MM.1S (cell line): ENCODE data around the gene CPEB2.

Experiments used
- DNase-seq: peaks from one replicate; pipeline ENCODE4 v3.0.0-alpha.2; 2015
- H2AFZ ChIP-seq: fragments of 300-600 bp; sonication (generic); 2 replicates; pipeline ENCODE4 v1.6.0; 2016; ENCODE audit warnings: antibody characterized with exemption, low read length
- H3F3A ChIP-seq: fragments of 300-600 bp; sonication (generic); 2 replicates; pipeline ENCODE4 v1.6.1; 2016; ENCODE audit warnings: mild to moderate bottlenecking, antibody characterized with exemption, low read length, moderate library complexity, mixed read lengths; ENCODE audit not compliant: insufficient read depth
- H3K27ac ChIP-seq: fragments of 300-600 bp; sonication (generic); 2 replicates; pipeline ENCODE4 v1.5.1; 2016; ENCODE audit warnings: mild to moderate bottlenecking, low read length
- H3K27me3 ChIP-seq: fragments of 300-600 bp; sonication (generic); replicated peaks from 2 replicates; pipeline ENCODE4 v1.6.0; 2016; ENCODE audit warnings: low read length; ENCODE audit not compliant: insufficient read depth
- H3K36me3 ChIP-seq: fragments of 300-600 bp; sonication (generic); replicated peaks from 2 replicates; pipeline ENCODE4 v1.6.1; 2016; ENCODE audit warnings: mild to moderate bottlenecking, low read length, mixed read lengths; ENCODE audit not compliant: insufficient read depth
- H3K4me1 ChIP-seq: fragments of 300-600 bp; sonication (generic); 2 replicates; pipeline ENCODE4 v1.6.1; 2016; ENCODE audit warnings: low read length, mixed read lengths
- H3K4me2 ChIP-seq: fragments of 300-600 bp; sonication (generic); 2 replicates; pipeline ENCODE4 v1.6.0; 2016; ENCODE audit warnings: low read depth, low read length
- H3K4me3 ChIP-seq: fragments of 300-600 bp; sonication (generic); 2 replicates; pipeline ENCODE4 v1.5.1; 2016; ENCODE audit warnings: low read length, mixed read lengths
- H3K79me2 ChIP-seq: fragments of 300-600 bp; sonication (generic); 2 replicates; pipeline ENCODE4 v1.6.1; 2016; ENCODE audit warnings: mixed run types, low read length, mixed read lengths
- H3K9ac ChIP-seq: fragments of 300-600 bp; sonication (generic); 2 replicates; pipeline ENCODE4 v1.6.1; 2016; ENCODE audit warnings: low read length, mixed read lengths
- H3K9me2 ChIP-seq: fragments of 300-600 bp; sonication (generic); replicated peaks from 2 replicates; pipeline ENCODE4 v1.6.1; 2016; ENCODE audit warnings: mild to moderate bottlenecking, low read length, mixed read lengths; ENCODE audit not compliant: insufficient read depth
- H3K9me3 ChIP-seq: fragments of 300-600 bp; sonication (generic); replicated peaks from 2 replicates; pipeline ENCODE4 v1.6.1; 2016; ENCODE audit warnings: mild to moderate bottlenecking, low read length, mixed read lengths; ENCODE audit not compliant: insufficient read depth
- H4K20me1 ChIP-seq: fragments of 300-600 bp; sonication (generic); 2 replicates; pipeline ENCODE4 v1.6.1; 2016; ENCODE audit warnings: mild to moderate bottlenecking, low read length, moderate library complexity, mixed read lengths; ENCODE audit not compliant: insufficient read depth
- EZH2 ChIP-seq: fragments of 300-600 bp; sonication (generic); optimal IDR thresholded peaks from 2 replicates; pipeline ENCODE3; 2017; ENCODE audit warnings: low read depth, mild to moderate bottlenecking, antibody characterized with exemption, low read length, mixed read lengths
- EZH2phosphoT487 ChIP-seq: fragments of 300-600 bp; sonication (generic); IDR thresholded peaks from 2 replicates; pipeline ENCODE4 v1.6.1; 2018; ENCODE audit warnings: antibody characterized with exemption, low read length
- TF ChIP-seq, protein P1 (sequence below): fragments of 300-600 bp; sonication (generic); IDR thresholded peaks from 2 replicates; pipeline ENCODE4 v1.5.1; 2016; ENCODE audit warnings: antibody characterized with exemption, low read length, mixed read lengths

The CPEB2 gene

GRCh38 chr4:15001869-15002658 is at the start of gene CPEB2:
CPEB2 (plus strand) TSS chr4:15002481; CDS start chr4:15002674, 193 bp downstream.
- 0 out of 2 replicates have a peak, but pooled peaks cover 6% of the 10 kb centered on the region for H4K20me1 ChIP-seq
- peaks cover 23% of the 10 kb centered on the region for H3F3A ChIP-seq
- no peaks in the 10 kb centered on the region for H3K27me3 ChIP-seq
- H3K4me3 ChIP-seq = peak within 1 kb of the TSS; percentile 87
- peak within 1 kb of the TSS; percentile 100 for H3K27ac ChIP-seq
- H3K4me2 ChIP-seq = peak within 1 kb of the TSS; percentile 62
- 0 out of 2 replicates have a peak, but pooled peaks cover 5% of the 10 kb centered on the region for H3K4me1 ChIP-seq
- TF ChIP-seq EZH2phosphoT487 = no peak
- no peak for TF ChIP-seq EZH2
- TF ChIP-seq, protein P1, sequence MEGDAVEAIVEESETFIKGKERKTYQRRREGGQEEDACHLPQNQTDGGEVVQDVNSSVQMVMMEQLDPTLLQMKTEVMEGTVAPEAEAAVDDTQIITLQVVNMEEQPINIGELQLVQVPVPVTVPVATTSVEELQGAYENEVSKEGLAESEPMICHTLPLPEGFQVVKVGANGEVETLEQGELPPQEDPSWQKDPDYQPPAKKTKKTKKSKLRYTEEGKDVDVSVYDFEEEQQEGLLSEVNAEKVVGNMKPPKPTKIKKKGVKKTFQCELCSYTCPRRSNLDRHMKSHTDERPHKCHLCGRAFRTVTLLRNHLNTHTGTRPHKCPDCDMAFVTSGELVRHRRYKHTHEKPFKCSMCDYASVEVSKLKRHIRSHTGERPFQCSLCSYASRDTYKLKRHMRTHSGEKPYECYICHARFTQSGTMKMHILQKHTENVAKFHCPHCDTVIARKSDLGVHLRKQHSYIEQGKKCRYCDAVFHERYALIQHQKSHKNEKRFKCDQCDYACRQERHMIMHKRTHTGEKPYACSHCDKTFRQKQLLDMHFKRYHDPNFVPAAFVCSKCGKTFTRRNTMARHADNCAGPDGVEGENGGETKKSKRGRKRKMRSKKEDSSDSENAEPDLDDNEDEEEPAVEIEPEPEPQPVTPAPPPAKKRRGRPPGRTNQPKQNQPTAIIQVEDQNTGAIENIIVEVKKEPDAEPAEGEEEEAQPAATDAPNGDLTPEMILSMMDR = no peak
- H3K9me3 ChIP-seq = no peaks in the 10 kb centered on the region
- peak; percentile 94 for DNase-seq
- H3K9me2 ChIP-seq = no peaks in the 10 kb centered on the region
- H3K9ac ChIP-seq = peak within 1 kb of the TSS; percentile 99
- H3K36me3 ChIP-seq = no peaks in the 10 kb centered on the region
- H3K79me2 ChIP-seq = peaks cover 33% of the 10 kb centered on the region
- peak within 1 kb of the TSS; percentile 78 for H2AFZ ChIP-seq

- no peak overlapping the region for H3K9ac ChIP-seq
- TF ChIP-seq, protein P1 = no peak
- TF ChIP-seq EZH2 = no peak
- no peak for TF ChIP-seq EZH2phosphoT487
- no peaks in the 10 kb centered on the region for H3F3A ChIP-seq
- no peaks in the 10 kb centered on the region for H3K4me1 ChIP-seq
- no peak overlapping the region for H2AFZ ChIP-seq
- H3K4me2 ChIP-seq = no peak overlapping the region
- no peaks in the 10 kb centered on the region for H3K36me3 ChIP-seq
- no peak overlapping the region for H3K4me3 ChIP-seq
- no peak for DNase-seq
- no peaks in the 10 kb centered on the region for H3K9me3 ChIP-seq
- H3K79me2 ChIP-seq = no peaks in the 10 kb centered on the region
- no peak overlapping the region for H3K27ac ChIP-seq
- no peaks in the 10 kb centered on the region for H3K27me3 ChIP-seq
- H4K20me1 ChIP-seq = no peaks in the 10 kb centered on the region
- H3K9me2 ChIP-seq = no peaks in the 10 kb centered on the region
Measured at GRCh38 chr4:14958436-14958835, 43.8 kb upstream of the CPEB2 start.

DNA sequence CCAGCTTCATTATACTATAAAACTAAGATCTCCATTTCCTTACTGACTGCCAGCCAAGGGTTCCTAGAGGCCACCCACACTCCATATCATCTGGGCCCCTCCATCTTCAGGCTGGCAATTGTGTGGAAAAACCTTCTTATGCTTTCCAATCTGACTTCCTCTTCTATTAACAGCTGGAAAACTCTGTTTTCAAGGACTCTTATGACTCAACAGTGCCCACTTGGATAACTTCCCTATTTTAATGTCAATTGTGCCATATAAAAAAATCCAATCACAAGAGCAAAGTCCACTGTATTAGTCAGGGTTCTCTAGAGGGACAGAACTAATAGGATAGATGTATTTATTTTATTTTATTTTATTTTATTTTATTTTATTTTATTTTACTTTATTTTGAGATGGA is 41.0 kb upstream of the CPEB2 start:
- Histone ChIP-seq H3K27me3 (no peaks in the 10 kb centered on the region), H3K4me3 (no peak overlapping the region), H3K9me3 (no peaks in the 10 kb centered on the region), H3K9ac (no peak overlapping the region), H3K36me3 (no peaks in the 10 kb centered on the region), H3K27ac (no peak overlapping the region), H3K79me2 (no peaks in the 10 kb centered on the region), H3K9me2 (no peaks in the 10 kb centered on the region), H4K20me1 (no peaks in the 10 kb centered on the region), H2AFZ (no peak overlapping the region), H3F3A (no peaks in the 10 kb centered on the region), H3K4me1 (no peaks in the 10 kb centered on the region), H3K4me2 (no peak overlapping the region)
- TF ChIP-seq, protein P1 = no peak
- no peak for TF ChIP-seq EZH2phosphoT487
- TF ChIP-seq EZH2 = no peak
- no peak for DNase-seq
